Body of pancreas (tissue), 4 donors: Measurements from ENCODE around the gene LSM4. TPM values are rescaled to one million over a fixed set of nuclear protein-coding genes. Genes with fewer than 3 reads are reported as not detected.
A peak's percentile ranks its signal among the peaks of the same experiment; 100 is the strongest.
"Not testable (repeated sequence)": the region's sequence is repeated elsewhere in the genome, so short reads cannot be mapped to it uniquely, and the experiment has no call there.

Experiments used
- ATAC-seq: fragments of 150-250 bp; one replicate; pipeline ENCODE4 v1.9.1; 2016
- DNase-seq, 4 donors: peaks; one replicate each; pipeline ENCODE4 v3.0.0-alpha.2; 2019
- H3K27ac ChIP-seq, 4 donors: fragments of 200-600 bp; sonication (generic); 1 replicate in 3 of 4; 2 replicates in 1 of 4; pipeline versions ENCODE4 v1.5.1 to v1.6.1; 2016 to 2019; ENCODE audit warnings: mild to moderate bottlenecking in 1 of 4, mixed read lengths in 1 of 4, moderate library complexity in 1 of 4
- H3K27me3 ChIP-seq, 2 donors: fragments of 200-600 bp; sonication (generic); one replicate each; pipeline ENCODE4 v1.6.0; 2016; ENCODE audit warnings: mild to moderate bottlenecking in 1 of 2
- H3K36me3 ChIP-seq, 2 donors: fragments of 200-600 bp; sonication (generic); replicated peaks in 1 of 2; 2 replicates each; pipeline ENCODE4 v1.5.1; 2016; ENCODE audit warnings: low read depth in 2 of 2; ENCODE audit not compliant: insufficient read depth in 1 of 2
- H3K4me1 ChIP-seq: fragments of 200-600 bp; sonication (generic); one replicate; pipeline ENCODE4 v1.6.0; 2016
- H3K4me3 ChIP-seq, 2 donors: fragments of 200-600 bp; sonication (generic); 1 replicate in 1 of 2; 2 replicates in 1 of 2; pipeline ENCODE4 v1.5.1; 2016 to 2019
- H3K9me3 ChIP-seq, 3 donors: fragments of 200-600 bp; sonication (generic); 1 replicate in 2 of 3; 2 replicates in 1 of 3; pipeline ENCODE4 v1.5.1; 2016
- CTCF ChIP-seq, 7 experiments: fragments of 450-650 bp in 4 of 7; fragments of 200-600 bp in 3 of 7; sonication (generic) in 3 of 7; IDR thresholded peaks; one replicate each; pipeline ENCODE4 v1.5.1; 2016 to 2019; ENCODE audit warnings: antibody characterized with exemption in 7 of 7
- POLR2A ChIP-seq, 3 donors: fragments of 450-650 bp; IDR thresholded peaks; one replicate each; pipeline ENCODE4 v1.6.1; 2016; ENCODE audit warnings: antibody characterized with exemption in 3 of 3, mild to moderate bottlenecking in 2 of 3
- WGBS, 2 donors: methylation state at CpG; one replicate each; pipeline ENCODE4 v1.1.5; 2017; 5-methylcytosine and 5-hydroxymethylcytosine counted together
- intact Hi-C: fragments of 100-400 bp; cut with DNase I; formaldehyde crosslinking; loops from one replicate; pipeline ENCODE4 v1.15.1; 2023
- total RNA-seq, 2 donors: library from RNA; depleted of rRNA; stranded (reverse); fragments of >200 nt; gene quantifications; one replicate each; pipeline ENCODE4 v1.1.0, GENCODE V29; 2016

Gene LSM4
- total RNA-seq, result 10 to 100 TPM; 45.7 to 94.6 TPM

- intact Hi-C loops, result no loop called here
- TF ChIP-seq POLR2A (IDR thresholded peaks at IDR 0.05) (peak; percentile 66 to 78 (median 74)), CTCF (IDR thresholded peaks at IDR 0.05) (peak in 6 of 7 experiments; percentile 5 to 70 (median 58))
- H3K27ac ChIP-seq, result peak within 1 kb of the TSS; percentile 85 to 92 (median 88)
- H3K9me3 ChIP-seq, result no peaks in the 10 kb centered on the region
- peak; percentile 98 for ATAC-seq
- no peaks in the 10 kb centered on the region for H3K36me3 ChIP-seq
- peaks cover 55% of the 10 kb centered on the region for H3K4me1 ChIP-seq
- peak; percentile 99 for DNase-seq
- WGBS, 2 donors, result 0% methylated on average over 23 to 72 of the region's 75 CpGs
- H3K4me3 ChIP-seq, result peak within 1 kb of the TSS; percentile 50 to 66
- no peaks in the 10 kb centered on the region for H3K27me3 ChIP-seq
Observed at GRCh38 chr19:18322759-18323460, at the start of gene LSM4. LSM4 (minus strand) TSS chr19:18323076; CDS start chr19:18323020, 56 bp downstream.

GRCh38 chr19:18368504-18369222 lies 45.8 kb upstream of the LSM4 start:
- DNase-seq (peak; percentile 58 to 78 (median 76)), ATAC-seq (peak; percentile 16)
- peak overlapping the region; percentile 68 to 76 (median 76) for H3K27ac ChIP-seq
- no peak for TF ChIP-seq POLR2A (IDR thresholded peaks at IDR 0.05)
- TF ChIP-seq CTCF (IDR thresholded peaks at IDR 0.05), result no peak
- H3K9me3 ChIP-seq, result no peaks in the 10 kb centered on the region
- no peaks in the 10 kb centered on the region for H3K36me3 ChIP-seq
- no peak overlapping the region for H3K4me3 ChIP-seq
- 66 to 72% methylated on average over 3 to 15 of the region's 15 CpGs for WGBS, 2 donors
- H3K4me1 ChIP-seq, result peaks cover 58% of the 10 kb centered on the region
- intact Hi-C loops, result no loop called here
- H3K27me3 ChIP-seq, result no peaks in the 10 kb centered on the region

GRCh38 chr19:18366021-18366435 lies 43.2 kb upstream of the LSM4 start:
- 91 to 95% methylated on average over 2 of the region's 2 CpGs for WGBS, 2 donors
- ATAC-seq (no peak), DNase-seq (no peak)
- Histone ChIP-seq H3K4me3 (no peak overlapping the region), H3K36me3 (no peaks in the 10 kb centered on the region), H3K4me1 (peaks cover 57% of the 10 kb centered on the region), H3K27ac (peak overlapping the region; percentile 93 to 98 (median 96)), H3K9me3 (no peaks in the 10 kb centered on the region), H3K27me3 (no peaks in the 10 kb centered on the region)
- intact Hi-C loops, result no loop called here
- TF ChIP-seq CTCF (IDR thresholded peaks at IDR 0.05), result no peak
- no peak for TF ChIP-seq POLR2A (IDR thresholded peaks at IDR 0.05)

GRCh38 chr19:18364826-18365528 lies 42.1 kb upstream of the LSM4 start:
- Histone ChIP-seq H3K36me3 (no peaks in the 10 kb centered on the region), H3K9me3 (no peaks in the 10 kb centered on the region), H3K27ac (peak overlapping the region; percentile 93 to 98 (median 96)), H3K27me3 (no peaks in the 10 kb centered on the region), H3K4me3 (no peak overlapping the region), H3K4me1 (peaks cover 57% of the 10 kb centered on the region)
- DNase-seq (peak; percentile 90 to 96 (median 94)), ATAC-seq (peak; percentile 92)
- peak in 2 of 3 donors; percentile 54 to 58 for TF ChIP-seq POLR2A (IDR thresholded peaks at IDR 0.05)
- TF ChIP-seq CTCF (IDR thresholded peaks at IDR 0.05), result no peak
- WGBS, 2 donors, result 5 to 7% methylated on average over 10 to 15 of the region's 15 CpGs
- intact Hi-C loops, result no loop called here

GRCh38 chr19:18364277-18364825 lies 41.5 kb upstream of the LSM4 start:
- H3K27me3 ChIP-seq, DNase-seq, intact Hi-C loops, H3K36me3 ChIP-seq, H3K9me3 ChIP-seq, H3K4me3 ChIP-seq: not testable (repeated sequence)
- 40 to 51% methylated on average over 9 to 11 of the region's 11 CpGs for WGBS, 2 donors
- peaks cover 57% of the 10 kb centered on the region for H3K4me1 ChIP-seq
- peak; percentile 16 for ATAC-seq
- H3K27ac ChIP-seq, result peak overlapping the region; percentile 93 to 98 (median 96)
